PC-3 (cell line): ENCODE measurements around the gene FLG2.

ENCODE experiments used
- EZH2 ChIP-seq: fragments of 300-600 bp; sonication (generic); IDR thresholded peaks from one replicate; pipeline ENCODE4 v1.6.1; 2017; ENCODE audit warnings: antibody characterized with exemption, mild to moderate bottlenecking, low read length; ENCODE audit not compliant: unreplicated experiment
- EZH2phosphoT487 ChIP-seq: fragments of 300-600 bp; sonication (generic); IDR thresholded peaks from 2 replicates; pipeline ENCODE4 v1.6.1; 2018; ENCODE audit warnings: mild to moderate bottlenecking, antibody characterized with exemption, low read length, borderline replicate concordance
- TF ChIP-seq, protein P1 (sequence below): fragments of 300-600 bp; sonication (generic); conservative IDR thresholded peaks from 2 replicates; pipeline ENCODE4 v1.5.1; 2017; ENCODE audit warnings: antibody characterized with exemption, low read depth, mild to moderate bottlenecking, low read length

DNA sequence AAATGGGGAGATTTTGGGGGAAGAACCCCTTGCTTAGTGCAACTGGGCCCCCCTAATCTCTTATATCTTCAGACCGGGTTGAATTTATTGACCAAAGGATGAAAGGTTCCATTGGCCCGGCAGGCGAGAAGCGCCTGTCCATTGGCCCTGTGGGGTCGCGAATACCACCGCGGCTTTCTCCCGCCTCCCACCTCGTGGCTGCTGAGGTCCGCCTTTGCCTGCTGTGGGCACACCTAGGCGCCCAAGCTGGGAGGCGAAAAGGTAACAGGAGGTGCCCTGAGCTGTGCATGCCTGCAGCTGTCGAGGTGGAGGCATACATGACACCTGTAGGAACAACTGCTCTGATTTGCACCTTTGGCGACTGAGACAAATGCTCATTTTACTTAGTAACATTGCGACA is 21.1 kb upstream of the FLG2 start:
- TF ChIP-seq, protein P1, sequence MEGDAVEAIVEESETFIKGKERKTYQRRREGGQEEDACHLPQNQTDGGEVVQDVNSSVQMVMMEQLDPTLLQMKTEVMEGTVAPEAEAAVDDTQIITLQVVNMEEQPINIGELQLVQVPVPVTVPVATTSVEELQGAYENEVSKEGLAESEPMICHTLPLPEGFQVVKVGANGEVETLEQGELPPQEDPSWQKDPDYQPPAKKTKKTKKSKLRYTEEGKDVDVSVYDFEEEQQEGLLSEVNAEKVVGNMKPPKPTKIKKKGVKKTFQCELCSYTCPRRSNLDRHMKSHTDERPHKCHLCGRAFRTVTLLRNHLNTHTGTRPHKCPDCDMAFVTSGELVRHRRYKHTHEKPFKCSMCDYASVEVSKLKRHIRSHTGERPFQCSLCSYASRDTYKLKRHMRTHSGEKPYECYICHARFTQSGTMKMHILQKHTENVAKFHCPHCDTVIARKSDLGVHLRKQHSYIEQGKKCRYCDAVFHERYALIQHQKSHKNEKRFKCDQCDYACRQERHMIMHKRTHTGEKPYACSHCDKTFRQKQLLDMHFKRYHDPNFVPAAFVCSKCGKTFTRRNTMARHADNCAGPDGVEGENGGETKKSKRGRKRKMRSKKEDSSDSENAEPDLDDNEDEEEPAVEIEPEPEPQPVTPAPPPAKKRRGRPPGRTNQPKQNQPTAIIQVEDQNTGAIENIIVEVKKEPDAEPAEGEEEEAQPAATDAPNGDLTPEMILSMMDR: no peak
- TF ChIP-seq EZH2phosphoT487 (no peak), EZH2 (no peak)
